Fibroblast of villous mesenchyme (primary cell): ENCODE measurements around the gene C2orf92. TPM values are rescaled to one million over a fixed set of nuclear protein-coding genes. Genes with fewer than 3 reads are reported as not detected.
A peak's percentile ranks its signal among the peaks of the same experiment; 100 is the strongest.

Experiments used
- DNase-seq: peaks from one replicate; pipeline ENCODE4 v3.0.0-alpha.2; 2010; ENCODE audit warnings: low read depth
- H3K4me3 ChIP-seq: 2 replicates; pipeline ENCODE4 v1.5.1; 2011; ENCODE audit warnings: low read depth, mild to moderate bottlenecking, low read length
- CTCF ChIP-seq: IDR thresholded peaks from 2 replicates; pipeline ENCODE4 v1.5.1; 2012; ENCODE audit warnings: low read depth, mild to moderate bottlenecking, low read length; ENCODE audit not compliant: insufficient read depth
- small RNA-seq: library from RNA; depleted of rRNA; stranded (forward); fragments of <200 nt; gene quantifications from one replicate; pipeline ENCODE3, GENCODE V24; 2012
- total RNA-seq: library from RNA; depleted of rRNA; stranded (reverse); fragments of >200 nt; gene quantifications from 2 replicates; pipeline ENCODE4 v1.2.3, GENCODE V29; 2012

C2orf92 gene
- total RNA-seq, 1 donor: 6.0 TPM

GRCh38 chr2:97751752-97752151, 82.2 kb downstream of the C2orf92 start:
- no peak overlapping the region for H3K4me3 ChIP-seq
- DNase-seq: peak; percentile 50
- no peak for TF ChIP-seq CTCF

Small RNA genes lying within 50 kb of the gene (small RNA-seq; reads per million reads assigned to genes)
- not detected for gene RNU4-8P

Other genes starting within 250 kb of the C2orf92 start
- 20.3 and 40.2 TPM in 2 replicates for gene ANKRD36B, start 79.8 kb upstream of the C2orf92 start, total RNA-seq
- 270 and 304 TPM in 2 replicates for gene COX5B, start 23.7 kb upstream of the C2orf92 start, total RNA-seq
- gene ACTR1B, start 5.7 kb upstream of the C2orf92 start, total RNA-seq: 70.4 and 71.2 TPM in 2 replicates
- gene ZAP70, start 43.9 kb downstream of the C2orf92 start, total RNA-seq: not detected in 2 replicates